Measurements from ENCODE around the gene LAP3.

Gene LAP3

DNA sequence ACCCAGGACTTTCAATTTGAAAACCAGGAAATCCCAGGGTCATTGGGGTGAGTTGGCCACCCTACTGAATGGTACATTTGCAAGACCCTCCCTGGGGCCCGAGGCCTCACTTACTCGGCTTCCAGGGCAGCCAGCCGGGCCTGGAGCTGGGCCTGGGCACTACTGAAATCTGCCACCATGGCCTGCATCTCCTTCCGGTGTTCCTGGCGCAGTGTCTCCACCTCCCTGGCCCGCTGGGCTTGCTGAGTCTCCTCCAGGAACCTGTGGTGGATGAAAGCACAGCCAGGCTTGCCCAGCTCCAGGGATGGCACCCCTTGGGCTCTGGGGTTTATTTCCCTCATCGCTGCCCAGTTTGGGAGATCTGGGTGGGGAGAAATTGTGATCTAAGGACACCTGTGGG, 62.1 kb downstream of the LAP3 start:
- H3K9me3 ChIP-seq (ENCODE audit: low read depth, low read length) = no peaks in the 10 kb centered on the region
- no peak for TF ChIP-seq EZH2 (IDR thresholded peaks at IDR 0.05)

DNA sequence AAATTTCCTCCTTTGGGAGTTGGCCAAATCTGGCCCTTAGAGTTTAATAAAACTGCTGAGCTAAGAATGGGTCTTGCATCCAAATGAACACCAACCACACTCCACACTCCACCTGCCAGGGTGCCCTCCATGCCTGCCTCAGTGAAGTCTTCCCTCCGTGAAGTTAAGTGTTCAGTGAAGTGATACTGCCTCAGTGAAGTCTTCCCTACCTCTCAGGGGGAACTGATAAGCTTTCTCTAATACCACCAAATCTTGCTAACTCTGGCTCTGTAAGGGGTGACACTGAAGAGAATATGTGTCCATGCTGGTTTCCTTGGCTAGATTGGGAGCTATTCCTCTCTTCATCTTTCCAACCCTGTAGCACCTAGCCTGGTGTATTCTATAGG, 65.4 kb downstream of the LAP3 start:
- TF ChIP-seq EZH2 (IDR thresholded peaks at IDR 0.05) = no peak
- no peak for TF ChIP-seq FOXP2 (optimal IDR thresholded peaks at IDR 0.05; ENCODE audit: control extremely low read depth, extremely low read length, insufficient read depth)
- no peak for TF ChIP-seq POLR2AphosphoS5 (IDR thresholded peaks at IDR 0.05; ENCODE audit: borderline replicate concordance, low read depth, low read length)
- no peak overlapping the region for H3K4me3 ChIP-seq
- no peak for DNase-seq (ENCODE audit: low read depth, low spot score)
- H3K9me3 ChIP-seq (ENCODE audit: low read depth, low read length) = no peaks in the 10 kb centered on the region
- no peak overlapping the region for H3K27ac ChIP-seq
- peaks cover 4% of the 10 kb centered on the region; the same call in 1 of the 2 replicates for H3K36me3 ChIP-seq (ENCODE audit: insufficient read depth, low read length)
- no peak overlapping the region for H3K9ac ChIP-seq (ENCODE audit: insufficient read length)

More for the DNA sequence above, 62.1 kb downstream of the LAP3 start:
- no peak overlapping the region for H3K4me3 ChIP-seq
- no peak overlapping the region for H3K9ac ChIP-seq (ENCODE audit: insufficient read length)
- no peak overlapping the region for H3K27ac ChIP-seq
- H3K36me3 ChIP-seq (ENCODE audit: insufficient read depth, low read length) = peaks cover 4% of the 10 kb centered on the region; the same call in 1 of the 2 replicates
- DNase-seq (ENCODE audit: low read depth, low spot score) = no peak

DNA sequence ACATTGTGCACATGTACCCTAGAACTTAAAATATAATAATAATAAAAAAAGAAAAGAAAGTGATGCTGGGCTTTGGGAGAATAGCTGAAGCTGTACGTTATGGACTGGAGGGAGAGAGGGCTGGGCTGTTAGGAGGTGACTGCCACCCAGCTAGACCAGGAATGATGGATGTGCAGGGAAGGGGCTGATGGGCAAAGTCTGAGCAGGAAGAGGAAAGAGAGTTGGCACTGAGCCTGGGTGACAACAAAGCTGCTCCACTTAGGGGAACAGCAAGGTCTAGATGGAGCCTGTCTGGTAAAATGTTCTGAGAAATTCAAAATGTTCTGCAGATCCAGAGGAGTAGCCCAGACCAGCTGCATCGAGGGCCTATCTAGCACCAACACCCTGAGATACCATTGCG, 69.7 kb downstream of the LAP3 start:
- DNase-seq (ENCODE audit: low read depth, low spot score) = no peak
- peaks cover 4% of the 10 kb centered on the region; the same call in 1 of the 2 replicates for H3K36me3 ChIP-seq (ENCODE audit: insufficient read depth, low read length)
- H3K27ac ChIP-seq = no peak overlapping the region
- TF ChIP-seq FOXP2 (optimal IDR thresholded peaks at IDR 0.05; ENCODE audit: control extremely low read depth, extremely low read length, insufficient read depth) (no peak), POLR2AphosphoS5 (IDR thresholded peaks at IDR 0.05; ENCODE audit: borderline replicate concordance, low read depth, low read length) (no peak), EZH2 (IDR thresholded peaks at IDR 0.05) (no peak)
- no peak overlapping the region for H3K9ac ChIP-seq (ENCODE audit: insufficient read length)
- H3K9me3 ChIP-seq (ENCODE audit: low read depth, low read length) = no peaks in the 10 kb centered on the region
- H3K4me3 ChIP-seq = no peak overlapping the region

DNA sequence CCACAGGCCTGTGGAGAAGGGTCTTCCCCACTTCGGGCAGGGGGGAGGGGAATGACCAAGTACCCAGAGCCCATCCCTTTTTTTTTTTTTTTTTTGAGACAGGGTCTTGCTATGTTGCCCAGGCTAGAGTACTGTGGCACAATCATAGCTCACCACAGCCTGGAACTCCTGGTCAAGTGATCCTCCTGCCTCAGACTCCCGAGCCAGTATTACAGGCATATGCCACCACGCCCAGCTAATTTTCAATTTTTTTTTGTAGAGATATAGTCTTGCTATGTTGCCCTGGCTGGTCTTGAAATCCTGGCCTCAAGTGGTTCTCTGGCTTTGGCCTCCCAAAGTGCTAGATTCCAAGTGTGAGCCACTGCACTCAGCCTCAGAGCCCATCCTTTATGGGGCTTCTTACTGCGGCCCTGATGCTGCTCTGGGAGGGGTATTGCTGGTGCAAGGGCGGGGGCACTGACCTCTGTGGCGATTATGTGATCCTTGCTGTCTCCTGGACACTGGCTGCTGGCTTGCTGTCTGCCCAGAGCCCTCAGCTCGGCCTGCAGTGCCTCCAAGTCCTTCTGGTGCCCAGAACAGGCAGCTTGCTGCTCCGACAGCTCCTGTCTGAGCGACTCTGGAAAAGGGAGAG, 70.3 kb downstream of the LAP3 start:
- H3K9ac ChIP-seq (ENCODE audit: insufficient read length) = no peak overlapping the region
- no peak for DNase-seq (ENCODE audit: low read depth, low spot score)
- no peak overlapping the region for H3K27ac ChIP-seq
- H3K4me3 ChIP-seq = no peak overlapping the region
- no peaks in the 10 kb centered on the region for H3K9me3 ChIP-seq (ENCODE audit: low read depth, low read length)
- TF ChIP-seq FOXP2 (optimal IDR thresholded peaks at IDR 0.05; ENCODE audit: control extremely low read depth, extremely low read length, insufficient read depth) (no peak), EZH2 (IDR thresholded peaks at IDR 0.05) (no peak), POLR2AphosphoS5 (IDR thresholded peaks at IDR 0.05; ENCODE audit: borderline replicate concordance, low read depth, low read length) (no peak)
- H3K36me3 ChIP-seq (ENCODE audit: insufficient read depth, low read length) = peaks cover 2% of the 10 kb centered on the region; the same call in 1 of the 2 replicates

DNA sequence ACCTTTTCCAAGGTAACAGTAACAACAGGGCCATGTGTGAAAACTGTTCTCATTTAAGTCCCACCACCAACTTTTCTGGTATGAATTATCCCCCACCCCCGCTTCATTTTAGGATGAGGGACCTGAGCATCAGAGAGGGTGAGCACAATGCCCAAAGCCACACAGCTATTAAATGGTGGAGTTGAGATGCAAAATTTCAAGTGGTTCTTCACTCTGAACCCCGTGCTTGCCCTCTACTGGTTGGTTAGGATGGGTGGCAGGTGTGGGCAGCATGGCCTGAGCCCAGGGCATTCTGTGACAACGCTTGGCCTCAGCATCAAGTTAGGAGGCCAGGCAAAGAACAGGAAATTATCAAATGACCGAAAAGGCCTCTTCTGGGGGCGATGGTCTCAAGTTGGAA, 70.9 kb downstream of the LAP3 start:
- DNase-seq (ENCODE audit: low read depth, low spot score) = no peak
- no peaks in the 10 kb centered on the region; the same call in 1 of the 2 replicates for H3K36me3 ChIP-seq (ENCODE audit: insufficient read depth, low read length)

DNA sequence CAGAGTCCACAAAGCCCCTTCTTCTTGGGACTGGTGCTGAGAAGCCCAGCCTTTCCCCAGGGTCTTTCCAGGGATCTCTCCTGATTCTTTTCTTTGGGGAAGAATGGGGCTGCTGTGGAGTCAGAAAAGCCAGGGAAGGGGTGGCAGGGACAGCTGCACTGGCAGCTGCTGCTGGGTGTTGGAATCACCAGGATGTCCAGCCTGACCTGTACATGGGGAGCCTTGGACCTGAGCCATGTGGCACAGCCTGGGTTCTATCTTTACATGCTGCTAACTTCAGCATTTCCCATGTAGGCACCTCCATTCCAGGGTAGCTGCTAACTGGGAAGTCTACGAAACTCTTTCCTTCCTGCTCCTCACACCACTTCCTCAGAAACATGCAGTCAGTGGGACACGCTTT, 73.4 kb downstream of the LAP3 start:
- H3K4me3 ChIP-seq = no peak overlapping the region
- no peak for DNase-seq (ENCODE audit: low read depth, low spot score)
- H3K9me3 ChIP-seq (ENCODE audit: low read depth, low read length) = no peaks in the 10 kb centered on the region
- H3K9ac ChIP-seq (ENCODE audit: insufficient read length) = no peak overlapping the region
- H3K27ac ChIP-seq = no peak overlapping the region
- no peaks in the 10 kb centered on the region for H3K36me3 ChIP-seq (ENCODE audit: insufficient read depth, low read length)
- no peak for TF ChIP-seq EZH2 (IDR thresholded peaks at IDR 0.05)
- no peak for TF ChIP-seq FOXP2 (optimal IDR thresholded peaks at IDR 0.05; ENCODE audit: control extremely low read depth, extremely low read length, insufficient read depth)
- no peak for TF ChIP-seq POLR2AphosphoS5 (IDR thresholded peaks at IDR 0.05; ENCODE audit: borderline replicate concordance, low read depth, low read length)

More for the DNA sequence above, 70.9 kb downstream of the LAP3 start:
- H3K9ac ChIP-seq (ENCODE audit: insufficient read length) = no peak overlapping the region
- no peak overlapping the region for H3K27ac ChIP-seq
- H3K9me3 ChIP-seq (ENCODE audit: low read depth, low read length) = no peaks in the 10 kb centered on the region
- no peak overlapping the region for H3K4me3 ChIP-seq
- TF ChIP-seq POLR2AphosphoS5 (IDR thresholded peaks at IDR 0.05; ENCODE audit: borderline replicate concordance, low read depth, low read length) = no peak
- TF ChIP-seq FOXP2 (optimal IDR thresholded peaks at IDR 0.05; ENCODE audit: control extremely low read depth, extremely low read length, insufficient read depth) = no peak
- no peak for TF ChIP-seq EZH2 (IDR thresholded peaks at IDR 0.05)

DNA sequence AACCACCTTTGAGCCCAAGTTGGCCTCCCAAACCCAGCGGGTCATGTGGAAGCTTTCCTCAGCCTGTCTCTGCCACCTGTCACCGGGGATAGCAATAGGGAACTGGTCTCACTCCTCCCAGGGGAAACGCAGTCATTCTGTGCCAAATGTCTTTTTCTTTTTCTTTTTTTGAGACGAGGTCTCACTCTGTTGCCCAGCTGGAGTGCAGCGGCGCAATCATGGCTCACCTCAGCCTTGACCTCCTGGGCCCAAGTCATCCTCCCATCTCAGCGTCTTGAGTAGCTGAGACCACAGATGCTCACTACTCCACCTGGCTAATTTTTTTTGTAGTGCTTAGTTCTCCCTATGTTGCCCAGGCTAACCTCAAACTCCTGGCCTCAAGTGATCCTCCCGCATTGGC, 77.7 kb downstream of the LAP3 start:
- TF ChIP-seq POLR2AphosphoS5 (IDR thresholded peaks at IDR 0.05; ENCODE audit: borderline replicate concordance, low read depth, low read length) (no peak), EZH2 (IDR thresholded peaks at IDR 0.05) (no peak), FOXP2 (optimal IDR thresholded peaks at IDR 0.05; ENCODE audit: control extremely low read depth, extremely low read length, insufficient read depth) (no peak)
- Histone ChIP-seq H3K4me3 (no peak overlapping the region), H3K27ac (no peak overlapping the region), H3K36me3 (ENCODE audit: insufficient read depth, low read length) (no peaks in the 10 kb centered on the region), H3K9me3 (ENCODE audit: low read depth, low read length) (no peaks in the 10 kb centered on the region), H3K9ac (ENCODE audit: insufficient read length) (no peak overlapping the region)
- no peak for DNase-seq (ENCODE audit: low read depth, low spot score)

DNA sequence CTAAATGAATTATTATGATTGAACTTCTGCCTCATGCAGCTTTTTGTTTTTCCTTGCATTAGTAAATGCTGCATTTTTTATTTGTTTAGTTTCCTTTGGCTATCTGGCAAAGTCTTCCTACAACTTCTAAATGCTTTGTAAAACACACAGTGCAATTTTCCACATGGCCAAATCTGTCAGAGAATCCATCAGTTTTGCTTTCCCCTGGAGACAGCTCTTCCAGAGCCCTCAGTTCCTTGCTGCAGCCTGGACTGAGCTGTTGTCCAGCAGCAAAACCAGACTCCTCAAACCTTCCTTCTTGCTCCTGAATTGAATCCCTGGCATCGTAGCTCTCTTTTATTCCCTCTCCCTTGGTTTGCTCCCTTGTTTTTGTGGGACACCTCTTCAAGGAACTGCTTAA, 80.1 kb downstream of the LAP3 start:
- Histone ChIP-seq H3K36me3 (ENCODE audit: insufficient read depth, low read length) (no peaks in the 10 kb centered on the region), H3K9me3 (ENCODE audit: low read depth, low read length) (no peaks in the 10 kb centered on the region), H3K4me3 (no peak overlapping the region), H3K27ac (no peak overlapping the region), H3K9ac (ENCODE audit: insufficient read length) (no peak overlapping the region)
- TF ChIP-seq FOXP2 (optimal IDR thresholded peaks at IDR 0.05; ENCODE audit: control extremely low read depth, extremely low read length, insufficient read depth) (no peak), POLR2AphosphoS5 (IDR thresholded peaks at IDR 0.05; ENCODE audit: borderline replicate concordance, low read depth, low read length) (no peak), EZH2 (IDR thresholded peaks at IDR 0.05) (no peak)
- DNase-seq (ENCODE audit: low read depth, low spot score) = no peak

Data from SK-N-MC (cell line).